HL-60 (cell line): ENCODE measurements around the gene LAPTM5.

Experiments used
- DNase-seq, 2 experiments: peaks; one replicate each; pipeline ENCODE4 v3.0.0-alpha.2; 2010 to 2020; ENCODE audit warnings: low read depth in 1 of 2, low spot score in 1 of 2
- H3K27ac ChIP-seq: fragments of 250-450 bp; sonication (Bioruptor Pico); replicated peaks from 2 replicates; pipeline ENCODE4 v1.5.1; 2020; ENCODE audit warnings: mild to moderate bottlenecking, moderate library complexity
- H3K27me3 ChIP-seq: fragments of 250-450 bp; sonication (Bioruptor Pico); 2 replicates; pipeline ENCODE4 v1.5.1; 2021; ENCODE audit warnings: mild to moderate bottlenecking, moderate library complexity; ENCODE audit not compliant: insufficient read depth, poor library complexity, severe bottlenecking
- H3K4me3 ChIP-seq: replicated peaks from 2 replicates; pipeline ENCODE4 v1.5.1; 2011; ENCODE audit warnings: mild to moderate bottlenecking, control low read depth, low read length; ENCODE audit not compliant: insufficient read depth
- CTCF ChIP-seq: IDR thresholded peaks from one replicate; pipeline ENCODE4 v1.5.1; 2011; ENCODE audit warnings: low read length, control low read depth, inconsistent platforms; ENCODE audit not compliant: insufficient read depth
- GABPA ChIP-seq: IDR thresholded peaks from 2 replicates; pipeline ENCODE4 v1.6.1; 2012; ENCODE audit warnings: low read depth
- POLR2AphosphoS5 ChIP-seq: IDR thresholded peaks from 2 replicates; pipeline ENCODE4 v1.6.1; 2012; ENCODE audit warnings: low read depth
- REST ChIP-seq: IDR thresholded peaks from 2 replicates; pipeline ENCODE4 v1.6.1; 2012; ENCODE audit warnings: low read depth; ENCODE audit not compliant: insufficient replicate concordance
- SPI1 ChIP-seq: IDR thresholded peaks from 2 replicates; pipeline ENCODE4 v1.6.1; 2012; ENCODE audit warnings: low read depth, mild to moderate bottlenecking, borderline replicate concordance

Gene LAPTM5

GRCh38 chr1:30714536-30715090, 43.0 kb downstream of the LAPTM5 start:
- no peak overlapping the region for H3K27ac ChIP-seq
- TF ChIP-seq POLR2AphosphoS5 (no peak), CTCF (no peak), SPI1 (no peak), REST (no peak), GABPA (no peak)
- H3K4me3 ChIP-seq, result no peak overlapping the region
- no peaks in the 10 kb centered on the region for H3K27me3 ChIP-seq
- no peak for DNase-seq

GRCh38 chr1:30714025-30714424, 43.5 kb downstream of the LAPTM5 start:
- no peak for TF ChIP-seq GABPA
- TF ChIP-seq REST, result no peak
- no peak for TF ChIP-seq SPI1
- TF ChIP-seq CTCF, result no peak
- no peak for TF ChIP-seq POLR2AphosphoS5
- H3K4me3 ChIP-seq, result no peak overlapping the region
- no peaks in the 10 kb centered on the region for H3K27me3 ChIP-seq
- DNase-seq, result no peak
- H3K27ac ChIP-seq, result no peak overlapping the region

- DNase-seq, result no peak
- Histone ChIP-seq H3K4me3 (no peak overlapping the region), H3K27ac (no peak overlapping the region), H3K27me3 (no peaks in the 10 kb centered on the region)
- TF ChIP-seq REST (no peak), CTCF (no peak), SPI1 (no peak), GABPA (no peak), POLR2AphosphoS5 (no peak)
Measured at GRCh38 chr1:30713311-30713710, 44.3 kb downstream of the LAPTM5 start.
